NOMO-1 (cell line): Measurements from ENCODE around the gene GRXCR2.
"Not testable (repeated sequence)": the region's sequence is repeated elsewhere in the genome, so short reads cannot be mapped to it uniquely, and the experiment has no call there.

Source experiments
- DNase-seq, 2 experiments: peaks; one replicate each; lab custom pipeline; 2025; ENCODE audit not compliant: unreplicated experiment in 2 of 2; lab: John Stamatoyannopoulos, UW

GRXCR2 gene, protein sequence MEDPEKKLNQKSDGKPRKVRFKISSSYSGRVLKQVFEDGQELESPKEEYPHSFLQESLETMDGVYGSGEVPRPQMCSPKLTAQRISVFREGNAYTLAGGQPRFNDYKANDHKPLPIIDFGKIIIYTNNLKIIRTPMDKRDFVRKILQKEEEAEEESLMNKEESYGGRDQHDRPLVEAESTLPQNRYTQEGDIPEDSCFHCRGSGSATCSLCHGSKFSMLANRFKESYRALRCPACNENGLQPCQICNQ

DNA sequence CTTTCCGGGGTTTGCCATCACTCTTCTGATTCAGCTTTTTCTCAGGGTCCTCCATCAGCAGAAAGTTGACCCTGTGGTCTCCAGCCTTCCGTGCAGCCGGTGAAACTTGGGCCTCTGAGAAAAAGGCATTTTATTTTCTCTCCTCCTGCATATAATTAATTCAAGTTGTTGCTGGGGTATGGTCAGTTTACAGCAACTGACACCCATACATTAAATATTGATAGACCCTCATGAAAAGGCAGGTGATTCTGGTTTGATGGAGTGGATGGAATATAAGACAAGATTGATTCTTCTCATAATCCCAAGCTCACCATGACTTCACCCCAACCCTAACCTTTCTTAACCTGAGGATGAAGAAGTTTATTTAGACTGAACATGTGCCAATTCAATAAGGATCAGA lies at the start of gene GRXCR2:
TSS of gene GRXCR2 (minus strand) at position 101 of the 400 bp plus-strand sequence. CDS start at position 55, 46 bp downstream.
- no peak for DNase-seq

DNA sequence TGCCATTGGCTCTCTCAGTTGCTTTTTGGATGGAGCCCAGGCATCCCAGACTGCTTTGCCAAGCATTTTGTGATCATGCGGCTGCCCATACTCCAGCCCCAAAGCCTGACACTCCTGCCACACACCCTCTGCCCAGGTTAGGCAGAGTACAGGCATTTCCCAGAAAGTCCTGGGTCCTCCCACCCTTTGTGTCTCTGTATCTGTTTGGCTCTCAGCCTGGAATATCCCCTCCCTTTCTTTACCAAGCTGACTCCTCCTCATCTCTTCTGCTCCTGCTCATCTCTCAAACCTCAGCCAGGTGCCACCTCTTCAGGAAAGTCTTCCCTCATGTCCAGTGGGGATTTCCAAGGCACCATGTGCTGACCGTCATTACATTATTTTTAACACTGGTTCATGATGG lies 49.2 kb upstream of the GRXCR2 start:
- DNase-seq: no peak

DNA sequence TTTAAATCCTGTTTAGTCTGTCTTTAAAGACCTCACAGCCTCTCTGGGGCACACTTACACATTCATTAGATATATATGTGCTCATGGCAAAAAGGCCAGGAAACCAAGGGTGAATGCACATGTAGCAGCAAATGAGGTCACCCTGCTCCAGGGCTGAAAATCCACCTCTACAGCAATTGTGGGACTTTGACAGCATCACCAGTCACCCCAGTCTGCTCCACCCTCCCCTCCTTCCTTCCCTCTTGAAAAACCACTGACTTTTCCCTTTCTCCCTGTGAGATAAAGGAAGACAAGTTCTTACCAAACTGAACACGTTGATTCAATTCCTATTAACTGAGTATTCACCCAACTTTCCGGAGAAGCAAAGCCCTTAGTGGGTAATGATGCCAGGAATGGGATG lies 48.4 kb upstream of the GRXCR2 start:
- no peak for DNase-seq

DNA sequence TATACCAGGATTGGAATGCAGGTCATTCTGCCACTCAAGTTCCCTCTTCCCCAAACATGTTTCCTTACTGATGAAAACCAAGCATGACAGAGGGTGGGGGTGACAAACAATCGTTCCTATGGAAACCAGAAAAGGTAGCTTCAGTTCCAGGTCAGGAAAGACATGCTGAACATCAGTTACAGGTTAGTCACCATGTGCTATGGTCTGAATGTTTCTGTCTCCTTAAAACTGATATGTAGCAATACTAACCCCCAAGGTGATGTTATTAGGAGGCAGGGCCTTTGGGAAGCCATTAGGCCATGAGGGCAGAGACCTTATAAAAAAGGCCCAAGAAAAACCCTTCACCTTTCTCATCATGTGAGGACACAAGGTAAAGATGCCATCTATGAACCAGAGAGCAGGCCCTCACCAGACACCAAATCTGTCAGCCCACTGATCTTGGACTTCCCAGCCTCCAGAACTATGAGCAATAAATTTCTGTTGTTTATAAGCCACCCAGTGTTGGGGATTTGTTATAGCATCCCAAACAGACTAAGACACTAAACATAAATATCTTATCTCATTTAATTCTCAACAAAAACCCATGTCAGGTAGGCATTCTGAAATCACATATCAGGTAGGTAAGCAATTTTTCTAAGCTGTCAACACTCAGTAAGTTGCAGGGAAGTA lies 47.9 kb upstream of the GRXCR2 start:
- DNase-seq: no peak

DNA sequence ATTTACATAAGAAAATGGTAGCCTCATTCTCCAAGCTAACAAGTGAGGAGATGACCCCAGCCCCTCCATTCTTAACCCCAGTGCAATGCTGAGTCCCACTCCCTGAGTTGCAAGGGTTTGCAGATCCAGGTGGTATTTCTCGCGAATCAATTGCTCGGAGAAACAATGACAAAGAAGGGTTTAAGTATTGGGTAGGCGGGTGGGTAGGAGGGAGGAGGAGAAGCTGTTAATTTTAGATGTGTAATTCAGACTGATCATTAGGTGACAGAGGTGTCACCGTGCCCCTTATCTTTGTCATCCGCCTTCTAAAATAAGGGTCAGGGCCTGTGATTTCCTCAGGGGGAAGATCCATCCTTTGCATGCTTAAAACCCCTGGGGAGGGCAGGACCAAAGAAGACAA lies 46.6 kb upstream of the GRXCR2 start:
- no peak for DNase-seq

DNA sequence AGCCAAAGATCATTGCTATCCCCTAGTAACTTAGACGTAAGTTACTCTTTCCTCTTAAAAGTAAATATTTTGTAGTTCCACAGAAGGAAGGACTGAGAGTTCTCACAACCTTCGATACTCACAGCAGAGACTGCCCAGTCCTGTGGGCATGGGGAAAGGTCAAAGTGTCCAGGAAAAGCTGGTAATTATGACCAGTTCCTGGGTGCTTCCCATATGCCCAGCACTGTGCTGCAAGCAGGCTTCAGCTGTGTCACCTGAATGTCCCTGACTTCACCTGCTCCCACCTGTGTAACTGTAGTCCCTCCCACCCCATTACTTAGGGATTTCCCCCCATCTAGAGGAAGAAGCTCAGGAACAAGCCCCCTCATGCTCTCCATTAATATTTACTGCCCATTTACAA lies 45.6 kb upstream of the GRXCR2 start:
- DNase-seq: no peak

DNA sequence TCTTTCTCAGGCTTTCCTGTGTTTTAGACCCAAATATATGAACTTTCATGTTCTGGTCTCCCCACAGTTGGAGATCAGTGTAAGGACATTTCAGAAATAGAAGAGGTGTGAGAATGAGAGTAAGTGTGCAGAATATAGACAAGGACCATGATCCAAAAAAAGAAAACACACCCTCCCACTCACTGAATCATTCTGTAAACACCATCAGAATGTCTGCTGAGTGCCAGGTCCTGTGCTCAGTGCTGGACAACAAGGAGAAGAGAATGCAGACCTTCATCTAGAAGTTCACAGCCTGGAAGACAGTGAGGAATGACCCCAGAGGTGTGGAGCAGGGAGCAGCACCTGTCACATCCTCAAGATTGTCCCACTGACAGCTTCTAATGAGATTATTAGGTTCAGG lies 44.5 kb upstream of the GRXCR2 start:
- DNase-seq: no peak

DNA sequence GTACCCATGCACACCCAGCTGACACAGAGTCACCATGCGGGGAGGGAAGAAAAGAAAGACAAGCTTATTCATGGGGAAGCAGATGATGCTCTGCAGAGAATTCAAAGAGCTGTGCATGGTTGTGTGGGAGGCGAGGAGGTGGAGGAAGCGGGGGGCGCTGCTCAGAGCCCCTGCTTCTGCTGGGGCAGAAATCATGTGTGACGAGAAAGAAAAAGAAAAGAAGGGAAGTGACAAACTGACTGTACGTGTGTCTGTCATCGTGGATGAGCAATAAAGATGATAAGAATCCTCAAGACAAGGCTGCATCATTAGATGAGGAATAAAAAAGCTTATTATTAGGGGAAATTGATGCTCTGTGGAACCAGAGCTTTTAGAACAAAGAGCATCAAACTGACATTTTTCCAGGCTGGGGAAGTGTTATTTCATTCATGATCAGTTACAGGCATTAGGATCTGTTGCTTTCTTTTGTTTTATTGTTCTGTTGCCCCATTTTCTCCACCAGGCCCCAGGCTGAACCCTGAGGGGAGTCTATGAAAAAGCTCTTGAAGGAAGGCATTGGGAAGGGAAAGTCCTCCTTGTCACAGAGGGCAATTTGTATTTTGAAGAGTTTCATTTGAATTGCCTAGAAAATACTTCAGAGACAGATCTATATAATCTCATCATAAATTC lies 43.3 kb upstream of the GRXCR2 start:
- DNase-seq: no peak

DNA sequence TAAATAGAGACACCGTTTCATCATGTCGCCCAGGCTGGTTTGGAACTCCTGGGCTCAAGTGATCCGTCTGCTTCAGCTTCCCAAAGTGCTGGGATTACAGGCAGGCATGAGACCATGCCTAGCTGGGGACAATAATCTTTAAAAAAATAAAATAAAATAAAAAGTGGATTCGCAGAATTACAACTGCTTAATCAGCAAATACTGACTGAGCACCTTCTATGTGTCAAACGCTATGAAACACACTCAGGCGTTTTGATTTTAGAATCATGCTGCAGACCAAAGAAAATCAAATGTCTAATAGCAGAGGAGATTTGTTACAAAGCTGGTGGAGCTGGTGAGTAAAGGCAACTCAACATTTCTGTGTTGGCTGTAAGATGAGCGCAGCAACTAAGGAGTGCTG lies 40.9 kb upstream of the GRXCR2 start:
- no peak for DNase-seq

DNA sequence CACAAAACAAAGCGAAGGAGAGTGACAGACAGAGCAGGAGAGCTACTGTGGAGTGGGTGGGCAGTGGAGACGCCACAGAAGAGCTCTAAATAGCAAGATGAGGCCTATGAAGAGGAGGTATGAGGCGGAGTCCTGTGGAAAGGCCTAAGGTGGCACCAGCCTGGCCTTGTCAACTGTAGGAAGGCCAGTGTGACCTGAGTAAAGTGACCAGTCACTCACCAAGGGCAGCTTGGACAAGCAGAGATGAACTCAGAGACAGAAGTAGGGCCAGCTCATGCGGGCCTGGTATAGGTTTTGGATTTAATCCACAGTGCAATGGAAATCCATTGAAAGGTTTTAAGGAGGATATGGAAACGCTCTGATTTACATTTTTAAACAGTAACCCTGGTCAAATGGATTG lies 39.8 kb upstream of the GRXCR2 start:
- no peak for DNase-seq

DNA sequence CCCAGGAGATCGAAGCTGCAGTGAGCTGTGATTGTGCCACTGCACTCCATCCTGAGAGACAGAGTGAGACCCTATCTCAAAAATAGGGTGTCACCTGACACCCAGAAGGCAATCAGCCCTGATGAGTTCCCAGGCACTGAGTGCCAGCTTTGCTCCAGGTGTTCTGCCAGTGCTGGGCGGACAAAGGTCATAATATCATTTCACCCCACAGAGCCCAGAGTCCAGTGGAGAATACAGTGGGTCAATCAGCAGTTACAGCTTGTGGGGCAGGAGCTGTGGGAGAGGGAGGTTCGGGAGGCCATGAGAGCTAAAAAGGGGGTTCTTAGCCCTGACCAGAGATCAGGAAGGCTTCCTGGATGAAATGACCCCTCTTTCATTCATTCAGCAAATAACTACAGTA lies 39.2 kb upstream of the GRXCR2 start:
- DNase-seq: no peak

DNA sequence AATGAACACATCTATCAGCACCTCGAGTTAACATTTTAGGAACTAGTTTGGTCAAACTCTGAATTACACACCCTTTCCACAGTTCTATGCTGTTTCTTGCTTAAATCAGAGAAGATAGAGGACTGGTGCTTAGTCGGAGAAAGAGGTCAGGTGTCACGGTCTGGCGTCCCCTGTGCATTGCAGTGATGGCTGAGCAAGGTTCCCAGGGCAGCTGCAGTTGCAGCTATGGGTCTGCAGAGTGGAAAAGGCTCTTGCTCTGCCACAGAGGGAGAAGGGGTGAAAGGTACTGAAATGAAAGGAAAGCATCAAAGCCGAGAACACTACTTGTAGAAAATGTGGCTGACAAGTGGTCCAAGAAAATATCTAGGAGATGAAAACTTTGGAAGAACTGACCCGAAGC lies 38.4 kb upstream of the GRXCR2 start:
- DNase-seq: no peak

DNA sequence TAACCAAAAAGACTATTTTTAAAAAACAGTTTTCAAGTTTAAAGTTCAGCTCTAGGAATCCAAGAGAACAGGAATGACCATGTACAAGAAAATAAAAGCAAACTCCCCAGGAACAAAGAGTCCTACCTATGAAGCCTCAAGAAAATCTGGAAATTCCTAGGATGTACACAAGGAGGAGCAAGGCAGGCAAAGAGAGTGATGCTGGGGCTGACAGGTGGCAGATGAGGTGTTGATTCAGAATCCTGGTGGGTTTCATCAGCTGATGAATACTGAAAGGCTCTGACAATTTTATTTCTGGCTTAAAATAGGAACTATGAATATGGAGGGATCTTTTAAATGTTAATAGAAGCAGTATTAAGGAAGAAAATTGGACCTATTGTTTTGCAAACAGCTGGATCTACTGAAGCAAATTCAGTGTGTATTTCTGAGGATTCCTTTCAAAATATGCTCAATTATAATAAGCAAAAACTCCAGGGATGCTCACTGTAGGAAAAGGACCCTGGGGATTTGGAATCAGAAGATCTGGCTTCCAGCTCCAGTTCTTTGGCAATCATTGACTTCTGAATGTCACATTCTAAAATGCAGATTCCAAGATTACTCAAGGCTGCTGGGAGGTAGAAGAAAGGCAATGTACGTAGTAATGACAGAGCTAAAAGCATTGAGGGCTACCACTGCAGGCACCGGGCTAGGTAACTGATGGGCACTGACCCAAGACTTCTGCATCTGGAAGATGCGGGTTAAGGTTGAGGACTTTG lies 35.6 kb upstream of the GRXCR2 start:
- no peak for DNase-seq

DNA sequence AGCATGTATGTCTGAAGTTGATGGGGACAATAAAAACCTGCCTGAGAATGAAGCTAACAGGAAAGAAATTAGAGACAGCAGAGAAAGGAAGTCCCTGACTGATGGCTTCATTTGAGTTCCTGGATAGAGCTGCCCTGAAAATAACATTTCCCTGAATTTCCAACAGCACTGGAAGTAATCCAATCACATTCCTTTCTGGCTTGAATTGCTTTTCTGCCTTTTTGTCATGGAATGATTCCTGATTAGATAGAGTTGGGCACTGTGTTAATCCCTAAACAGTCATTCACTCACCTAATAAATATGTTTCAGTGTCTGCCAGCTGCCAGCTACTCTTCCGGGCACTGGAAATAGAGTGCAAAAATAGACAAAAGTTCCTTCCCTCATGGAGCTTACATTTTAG lies 33.6 kb upstream of the GRXCR2 start:
- DNase-seq: no peak

DNA sequence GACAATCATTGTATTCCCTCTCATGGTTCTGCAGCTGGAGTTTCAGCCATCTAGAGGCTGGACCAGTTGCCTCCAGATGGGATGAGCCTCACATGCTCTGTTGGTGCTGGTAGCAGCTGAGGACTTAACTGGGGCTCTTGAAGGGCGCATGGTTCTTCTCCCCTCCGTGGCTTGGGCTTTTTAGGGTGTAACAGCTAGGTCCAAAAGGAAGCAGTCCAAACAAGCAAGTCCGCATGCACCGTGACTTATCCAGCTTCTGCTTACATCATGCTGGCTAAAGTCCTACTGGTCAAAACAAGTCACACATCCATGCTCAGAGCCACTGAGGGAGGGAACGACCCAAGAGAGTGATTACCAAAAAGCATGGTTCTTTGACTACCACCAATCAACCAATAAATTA lies 31.9 kb upstream of the GRXCR2 start:
- no peak for DNase-seq

DNA sequence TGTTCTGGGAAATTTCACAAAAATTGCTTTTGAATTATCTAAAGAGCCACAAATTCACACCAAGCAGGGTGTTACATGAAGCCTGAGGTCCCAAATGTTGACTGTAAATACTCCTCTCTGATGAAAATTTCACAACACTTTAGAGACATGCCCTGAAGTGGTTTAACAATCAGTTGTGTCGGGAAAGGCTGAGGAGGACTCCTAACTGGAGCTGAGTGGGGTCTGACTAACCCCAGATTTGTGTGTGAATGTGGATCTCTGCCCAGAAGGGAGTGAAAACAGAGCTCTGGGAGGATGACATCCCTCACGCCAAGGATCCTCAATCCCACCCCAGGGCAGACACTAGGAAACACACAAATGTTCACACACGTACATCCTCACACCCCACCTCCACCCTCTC lies 31.1 kb upstream of the GRXCR2 start:
- no peak for DNase-seq

DNA sequence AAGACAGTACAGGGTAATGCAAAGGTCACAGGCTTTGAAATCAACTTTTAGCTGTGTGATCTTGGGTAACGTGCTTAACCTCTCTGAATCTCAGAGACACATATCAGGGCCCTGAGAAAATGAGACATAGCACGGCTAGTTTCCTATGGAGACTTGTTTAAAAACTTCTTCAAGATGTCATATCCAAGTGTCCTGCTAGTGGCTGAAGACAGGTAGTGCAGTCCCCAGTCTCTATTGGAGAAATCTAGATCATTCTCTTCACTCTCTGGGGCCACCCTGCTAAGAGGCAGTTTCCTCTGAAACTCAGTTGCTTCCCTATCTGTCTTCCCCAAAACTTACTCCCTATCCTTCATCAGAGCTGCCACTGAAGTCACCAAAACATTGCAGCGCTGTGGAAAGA lies 30.3 kb upstream of the GRXCR2 start:
- peak in 1 of 2 experiments; percentile 38 for DNase-seq

DNA sequence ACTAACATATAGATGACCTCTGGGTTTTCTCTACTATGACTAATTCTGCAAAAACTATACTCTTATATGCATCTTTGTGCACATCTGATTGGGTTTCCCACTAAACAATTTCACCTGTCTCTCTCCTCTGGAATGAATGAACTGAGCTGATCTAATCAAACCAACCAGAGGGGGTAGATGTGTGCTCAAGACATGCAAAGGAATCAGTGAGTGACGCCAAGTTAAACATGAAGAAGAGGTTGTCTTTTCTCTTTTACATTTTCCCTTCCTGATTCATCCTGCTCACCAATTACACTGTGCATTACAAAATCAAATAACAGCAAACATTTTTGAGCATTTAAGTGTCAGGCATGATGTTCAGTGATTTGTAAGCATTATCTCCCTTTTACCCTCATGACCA lies 29.6 kb upstream of the GRXCR2 start:
- DNase-seq: no peak

DNA sequence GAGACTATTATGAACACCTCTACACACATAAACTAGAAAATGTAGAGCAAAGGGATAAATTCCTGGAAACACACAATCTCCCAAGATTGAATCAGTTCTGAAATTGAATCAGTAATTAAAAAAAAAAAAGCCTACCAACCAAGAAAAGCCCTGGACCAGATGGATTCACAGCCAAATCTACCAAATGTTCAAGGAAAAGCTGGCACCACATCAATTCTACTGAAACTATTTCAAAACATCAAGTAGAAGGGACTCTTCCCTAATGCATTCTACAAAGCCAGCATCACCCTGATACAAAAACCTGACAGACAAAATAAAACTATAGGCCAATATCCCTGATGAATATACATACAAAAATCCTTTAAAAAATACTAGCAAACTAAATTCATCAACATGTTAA lies 25.4 kb upstream of the GRXCR2 start:
- no peak for DNase-seq

DNA sequence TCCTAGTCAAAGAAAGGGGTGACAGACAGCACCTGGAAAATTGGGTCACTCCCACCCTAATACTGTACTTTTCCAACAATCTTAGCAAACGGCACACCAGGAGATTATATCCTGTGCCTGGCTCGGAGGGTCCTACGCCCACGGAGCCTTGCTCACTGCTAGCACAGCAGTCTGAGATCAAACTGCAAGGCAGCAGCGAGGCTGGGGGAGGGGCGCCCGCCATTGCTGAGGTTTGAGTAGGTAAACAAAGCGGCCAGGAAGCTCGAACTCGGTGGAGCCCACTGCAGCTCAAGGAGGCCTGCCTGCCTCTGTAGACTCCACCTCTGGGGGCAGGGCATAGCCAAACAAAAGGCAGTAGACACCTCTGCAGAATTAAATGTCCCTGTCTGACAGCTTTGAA lies 18.6 kb upstream of the GRXCR2 start:
- not testable (repeated sequence) for DNase-seq

DNA sequence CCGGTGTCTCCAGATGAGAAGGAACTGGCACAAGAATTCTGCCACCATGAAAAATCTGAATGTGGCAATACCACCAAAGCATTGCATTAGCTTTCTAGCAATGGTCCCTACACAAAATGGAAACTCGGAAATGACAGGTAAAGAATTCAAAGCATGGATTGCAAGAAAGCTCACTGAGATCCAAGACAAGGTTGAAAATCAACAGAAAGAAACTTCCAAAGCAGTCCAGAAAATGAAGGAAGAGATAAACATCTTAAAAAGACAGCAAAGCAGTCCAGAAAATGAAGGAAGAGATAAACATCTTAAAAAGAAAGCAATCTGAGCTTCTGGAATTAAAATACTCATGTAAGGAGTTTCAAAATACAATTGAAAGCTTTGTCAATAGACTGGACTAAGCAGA lies 16.8 kb upstream of the GRXCR2 start:
- no peak for DNase-seq
